Placental epithelial cell (primary cell): ENCODE measurements around the gene SETSIP. TPM values are rescaled to one million over a fixed set of nuclear protein-coding genes. Genes with fewer than 3 reads are reported as not detected.

Experiments
- total RNA-seq: library from RNA; depleted of rRNA; stranded (reverse); fragments of >200 nt; gene quantifications from 2 replicates; pipeline ENCODE4 v1.2.3, GENCODE V29; 2012

SETSIP gene, protein sequence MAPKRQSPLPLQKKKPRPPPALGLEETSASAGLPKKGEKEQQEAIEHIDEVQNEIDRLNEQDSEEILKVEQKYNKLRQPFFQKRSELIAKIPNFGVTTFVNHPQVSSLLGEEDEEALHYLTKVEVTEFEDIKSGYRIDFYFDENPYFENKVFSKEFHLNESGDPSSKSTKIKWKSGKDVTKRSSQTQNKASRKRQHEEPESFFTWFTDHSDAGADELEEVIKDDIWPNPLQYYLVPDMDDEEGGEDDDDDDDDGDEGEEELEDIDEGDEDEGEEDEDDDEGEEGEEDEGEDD
- total RNA-seq, result not detected in 2 replicates

DNA sequence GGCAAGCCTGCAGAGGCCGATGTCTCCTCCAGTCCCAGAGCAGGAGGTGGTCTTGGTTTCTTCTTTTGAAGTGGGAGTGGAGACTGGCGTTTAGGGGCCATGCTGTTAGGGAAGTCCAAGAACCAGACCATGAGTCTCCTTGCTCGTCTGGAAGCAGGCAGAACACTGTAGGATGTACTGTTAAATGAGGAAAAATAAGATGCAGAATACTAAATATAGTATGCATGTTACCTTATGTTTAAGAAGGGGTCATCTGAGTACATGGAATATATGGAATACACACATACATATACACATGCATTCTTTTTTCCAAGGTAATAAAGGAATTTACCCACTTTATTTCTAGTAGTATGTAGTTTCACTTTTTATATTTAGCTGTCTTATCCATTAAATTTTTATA, at the start of gene SETSIP:
SETSIP (minus strand) TSS at position 101 of the 400 bp plus-strand sequence; CDS start at position 101, 0 bp downstream.

DNA sequence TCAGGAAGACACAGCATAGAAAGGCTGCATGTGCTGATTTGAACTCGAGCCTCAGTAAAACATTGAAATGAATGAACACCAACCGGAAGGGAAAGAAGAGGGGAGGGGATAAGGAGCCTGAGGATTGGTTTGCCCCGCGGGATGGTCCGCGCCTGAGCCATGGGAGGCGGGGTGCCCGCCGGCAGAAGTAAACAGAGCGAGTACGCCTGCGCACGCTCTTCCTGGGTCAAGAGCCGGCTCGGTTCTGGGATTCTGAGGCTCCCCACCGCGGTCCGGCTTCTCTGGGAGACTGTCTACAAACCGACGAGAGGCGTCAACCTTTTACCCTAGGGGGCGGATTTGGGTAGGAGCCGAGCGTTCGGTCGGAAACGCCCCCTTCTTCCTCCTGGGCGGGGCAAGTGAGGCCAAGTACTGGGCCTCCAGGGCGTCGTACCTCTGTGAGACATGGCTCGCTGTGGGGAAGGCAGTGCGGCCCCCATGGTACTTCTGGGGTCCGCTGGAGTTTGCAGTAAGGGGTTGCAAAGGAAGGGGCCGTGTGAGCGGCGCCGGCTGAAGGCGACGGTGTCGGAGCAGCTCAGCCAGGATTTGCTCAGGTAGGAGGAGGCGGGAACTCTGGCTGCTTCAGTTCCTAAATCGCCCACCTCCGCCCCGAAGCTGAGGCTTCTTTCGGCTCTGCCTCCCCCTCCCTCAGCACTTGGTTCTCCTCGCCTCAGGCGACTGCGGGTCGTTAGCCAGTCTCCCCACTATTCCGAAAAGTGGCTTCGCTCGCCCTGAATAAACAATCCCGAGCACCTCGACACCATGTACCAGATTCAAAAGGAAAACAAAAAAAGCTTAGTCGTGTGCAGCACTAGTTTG, 5.1 kb upstream of the SETSIP start, which contains the start of gene BTBD8:
BTBD8 (plus strand) TSS at position 218 of the 858 bp plus-strand sequence; CDS start at position 445, 227 bp downstream.

Other genes with a start within 250 kb of the SETSIP start
- gene TGFBR3, start 189.3 kb downstream of the SETSIP start, total RNA-seq, result 7.6 and 25.1 TPM in 2 replicates
- gene BRDT, start 126.0 kb downstream of the SETSIP start, total RNA-seq, result not detected in 2 replicates
- not detected in 2 replicates for gene EPHX4, start 45.4 kb downstream of the SETSIP start, total RNA-seq
- 3.3 and 4.3 TPM in 2 replicates for gene BTBD8, start 4.9 kb upstream of the SETSIP start, total RNA-seq
- gene C1orf146, start 142.5 kb upstream of the SETSIP start, total RNA-seq, result not detected in 2 replicates
- gene GLMN, start 223.6 kb upstream of the SETSIP start, total RNA-seq, result 9.8 and 10.3 TPM in 2 replicates
- 9.0 and 13.6 TPM in 2 replicates for gene RPAP2, start 223.6 kb upstream of the SETSIP start, total RNA-seq